Keratinocyte (primary cell): ENCODE data around the gene BCO2. TPM values are rescaled to one million over a fixed set of nuclear protein-coding genes. Genes with fewer than 3 reads are reported as not detected.

Experiments
- DNase-seq: peaks from one replicate; pipeline ENCODE4 v3.0.0-alpha.2; 2011; ENCODE audit warnings: low read depth, missing footprints, low spot score
- FAIRE-seq: peaks from 2 replicates; lab custom pipeline; 2011; peaks lifted over from hg19 to GRCh38; lab: Jason Lieb, UNC
- H2AFZ ChIP-seq: 2 replicates; pipeline ENCODE4 v1.6.0; 2012; ENCODE audit warnings: low read length, control low read depth, inconsistent platforms; ENCODE audit not compliant: control insufficient read depth
- H3K27ac ChIP-seq: 2 replicates; pipeline ENCODE4 v1.5.1; 2011; ENCODE audit warnings: low read length; ENCODE audit not compliant: control insufficient read depth, insufficient read depth
- H3K27me3 ChIP-seq: 3 replicates; pipeline ENCODE4 v1.6.0; 2011; ENCODE audit warnings: low read length; ENCODE audit not compliant: control insufficient read depth, insufficient read depth; ENCODE audit errors: extremely low read depth
- H3K36me3 ChIP-seq, 2 experiments: 2 replicates in 1 of 2; 3 replicates in 1 of 2; pipeline ENCODE4 v1.5.1; 2011; ENCODE audit warnings: low read length in 2 of 2, mild to moderate bottlenecking in 1 of 2; ENCODE audit not compliant: control insufficient read depth in 2 of 2, insufficient read depth in 2 of 2; ENCODE audit errors: extremely low read depth in 1 of 2
- H3K4me1 ChIP-seq: 3 replicates; pipeline ENCODE4 v1.5.1; 2011; ENCODE audit warnings: low read length; ENCODE audit not compliant: control insufficient read depth, insufficient read depth; ENCODE audit errors: extremely low read depth
- H3K4me2 ChIP-seq: 3 replicates; pipeline ENCODE4 v1.6.0; 2011; ENCODE audit warnings: low read depth, low read length; ENCODE audit not compliant: control insufficient read depth, insufficient read depth; ENCODE audit errors: extremely low read depth
- H3K4me3 ChIP-seq, 3 experiments: fragments of 200-600 bp in 1 of 3; sonication (generic) in 1 of 3; 2 replicates in 2 of 3; 3 replicates in 1 of 3; pipeline ENCODE4 v1.5.1; 2011 to 2016; ENCODE audit warnings: low read length in 3 of 3, mild to moderate bottlenecking in 3 of 3, control low read depth in 2 of 3, inconsistent platforms in 1 of 3, low read depth in 1 of 3, mixed read lengths in 1 of 3, mixed run types in 1 of 3, moderate library complexity in 1 of 3; ENCODE audit not compliant: control insufficient read depth in 2 of 3, insufficient read depth in 2 of 3; ENCODE audit errors: extremely low read depth in 1 of 3
- H3K79me2 ChIP-seq: 2 replicates; pipeline ENCODE4 v1.6.0; 2012; ENCODE audit warnings: low read length; ENCODE audit not compliant: control insufficient read depth, insufficient read depth
- H3K9ac ChIP-seq: 3 replicates; pipeline ENCODE4 v1.6.0; 2011; ENCODE audit warnings: low read length; ENCODE audit not compliant: control insufficient read depth, insufficient read depth; ENCODE audit errors: extremely low read depth
- H3K9me1 ChIP-seq: 3 replicates; pipeline ENCODE4 v1.6.0; 2011; ENCODE audit warnings: low read length; ENCODE audit not compliant: control insufficient read depth, insufficient read depth; ENCODE audit errors: extremely low read depth
- H3K9me3 ChIP-seq: 2 replicates; pipeline ENCODE4 v1.5.1; 2012; ENCODE audit warnings: low read depth, low read length; ENCODE audit not compliant: control insufficient read depth
- H4K20me1 ChIP-seq: 3 replicates; pipeline ENCODE4 v1.6.0; 2011; ENCODE audit warnings: low read length; ENCODE audit not compliant: control insufficient read depth, insufficient read depth; ENCODE audit errors: extremely low read depth
- EZH2 ChIP-seq: IDR thresholded peaks from one replicate; pipeline ENCODE4 v1.6.1; 2012; ENCODE audit warnings: inconsistent platforms, mild to moderate bottlenecking, low read length, moderate library complexity
- dilution Hi-C: fragments of 300-500 bp; cut with MboI; formaldehyde crosslinking; loops from one replicate; pipeline ENCODE4 v1.7.0; 2020; ENCODE audit warnings: low sequenced_read_pairs; ENCODE audit not compliant: extremely low pct_ligation_motif_present
- polyA plus RNA-seq, 5 experiments: library from polyadenylated mRNA; depleted of rRNA in 3 of 5; stranded (reverse) in 3 of 5; stranded (forward) in 1 of 5; unstranded in 1 of 5; fragments of >200 nt; gene quantifications; 1 replicate in 1 of 5; 2 replicates in 3 of 5; 3 replicates in 1 of 5; pipeline versions ENCODE4 v1.2.1 to v1.2.3, GENCODE V29; 2011 to 2012; ENCODE audit warnings: missing spikeins in 2 of 5, low read depth in 1 of 5, low replicate concordance in 1 of 5
- TF ChIP-seq, protein P1 (sequence below), 3 experiments: IDR thresholded peaks in 1 of 3; conservative IDR thresholded peaks in 1 of 3; optimal IDR thresholded peaks in 1 of 3; 2 replicates in 2 of 3; 3 replicates in 1 of 3; pipeline versions ENCODE3 to v1.5.1; 2011; ENCODE audit warnings: low read length in 3 of 3, mild to moderate bottlenecking in 3 of 3, moderate library complexity in 2 of 3, control low read depth in 1 of 3, inconsistent platforms in 1 of 3; ENCODE audit not compliant: insufficient read depth in 2 of 3; ENCODE audit errors: extremely low read depth in 1 of 3

Gene BCO2
- polyA plus RNA-seq, 1 donor (not counting 4 experiments of a cell fraction or from before 2014, with no cell fraction given): 0.37 TPM

DNA sequence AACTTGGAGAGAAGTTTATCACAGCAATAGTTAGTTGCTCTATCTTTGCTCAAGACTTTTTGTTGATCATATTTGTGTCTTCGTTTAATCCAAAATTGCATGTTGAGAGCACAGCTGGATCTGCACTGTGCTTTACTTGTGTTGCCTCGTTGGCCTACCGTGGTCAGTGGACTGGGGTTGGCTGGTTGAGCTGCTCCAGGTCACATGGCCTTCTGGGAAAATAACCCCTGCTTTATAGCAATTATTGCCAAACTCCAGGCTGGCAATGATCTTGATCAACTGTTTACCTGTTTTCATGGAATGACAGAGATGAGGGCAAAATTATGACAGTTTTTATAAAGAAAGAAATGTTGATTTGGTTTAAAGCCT lies 91.1 kb downstream of the BCO2 start:
- H3K27ac ChIP-seq: no peak overlapping the region
- no peaks in the 10 kb centered on the region for H4K20me1 ChIP-seq
- no peaks in the 10 kb centered on the region for H3K79me2 ChIP-seq
- no peaks in the 10 kb centered on the region for H3K9me3 ChIP-seq
- H3K4me1 ChIP-seq: no peaks in the 10 kb centered on the region
- H3K36me3 ChIP-seq: no peaks in the 10 kb centered on the region
- no peak for FAIRE-seq
- H3K4me2 ChIP-seq: no peak overlapping the region
- H3K9ac ChIP-seq: no peak overlapping the region
- no peaks in the 10 kb centered on the region for H3K9me1 ChIP-seq
- H3K4me3 ChIP-seq: no peak overlapping the region
- no peak for DNase-seq
- TF ChIP-seq, protein P1, sequence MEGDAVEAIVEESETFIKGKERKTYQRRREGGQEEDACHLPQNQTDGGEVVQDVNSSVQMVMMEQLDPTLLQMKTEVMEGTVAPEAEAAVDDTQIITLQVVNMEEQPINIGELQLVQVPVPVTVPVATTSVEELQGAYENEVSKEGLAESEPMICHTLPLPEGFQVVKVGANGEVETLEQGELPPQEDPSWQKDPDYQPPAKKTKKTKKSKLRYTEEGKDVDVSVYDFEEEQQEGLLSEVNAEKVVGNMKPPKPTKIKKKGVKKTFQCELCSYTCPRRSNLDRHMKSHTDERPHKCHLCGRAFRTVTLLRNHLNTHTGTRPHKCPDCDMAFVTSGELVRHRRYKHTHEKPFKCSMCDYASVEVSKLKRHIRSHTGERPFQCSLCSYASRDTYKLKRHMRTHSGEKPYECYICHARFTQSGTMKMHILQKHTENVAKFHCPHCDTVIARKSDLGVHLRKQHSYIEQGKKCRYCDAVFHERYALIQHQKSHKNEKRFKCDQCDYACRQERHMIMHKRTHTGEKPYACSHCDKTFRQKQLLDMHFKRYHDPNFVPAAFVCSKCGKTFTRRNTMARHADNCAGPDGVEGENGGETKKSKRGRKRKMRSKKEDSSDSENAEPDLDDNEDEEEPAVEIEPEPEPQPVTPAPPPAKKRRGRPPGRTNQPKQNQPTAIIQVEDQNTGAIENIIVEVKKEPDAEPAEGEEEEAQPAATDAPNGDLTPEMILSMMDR (optimal IDR thresholded peaks at IDR 0.05 in 1 of 3, IDR thresholded peaks at IDR 0.05 in 1 of 3, conservative IDR thresholded peaks at IDR 0.05 in 1 of 3; ENCODE audit: extremely low read depth in 1 of 3, insufficient read depth in 2 of 3, low read length in 3 of 3): no peak
- no peak for TF ChIP-seq EZH2
- H3K27me3 ChIP-seq: no peaks in the 10 kb centered on the region
- no peak overlapping the region for H2AFZ ChIP-seq
- dilution Hi-C loops: no loop called here

DNA sequence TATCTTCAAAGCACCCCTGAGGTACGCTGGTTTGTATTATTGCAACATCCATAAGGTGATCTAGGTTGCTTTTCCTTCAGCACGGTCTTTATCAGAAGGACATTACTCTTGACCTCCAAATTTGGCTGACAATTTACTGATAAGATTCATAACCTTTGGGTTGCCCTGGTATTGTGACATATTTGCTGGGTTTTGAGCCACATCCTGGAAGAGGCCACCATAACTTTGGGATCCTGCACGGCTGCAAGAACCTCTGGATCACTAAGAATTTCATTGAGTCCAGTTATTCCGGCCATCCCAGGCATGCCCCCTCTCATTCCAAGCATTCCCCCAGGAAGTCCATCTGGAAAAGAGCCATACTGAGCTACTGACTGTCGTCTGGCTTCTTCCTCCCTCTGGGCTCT lies 91.9 kb downstream of the BCO2 start:
- no peaks in the 10 kb centered on the region for H3K9me1 ChIP-seq
- no peak for FAIRE-seq

More for the DNA sequence above, 91.9 kb downstream of the BCO2 start:
- no peaks in the 10 kb centered on the region for H3K27me3 ChIP-seq
- no peaks in the 10 kb centered on the region for H3K79me2 ChIP-seq
- no peak for DNase-seq
- no peaks in the 10 kb centered on the region for H3K9me3 ChIP-seq
- no peak overlapping the region for H3K27ac ChIP-seq
- no peaks in the 10 kb centered on the region for H4K20me1 ChIP-seq
- TF ChIP-seq, protein P1 (optimal IDR thresholded peaks at IDR 0.05 in 1 of 3, IDR thresholded peaks at IDR 0.05 in 1 of 3, conservative IDR thresholded peaks at IDR 0.05 in 1 of 3; ENCODE audit: extremely low read depth in 1 of 3, insufficient read depth in 2 of 3, low read length in 3 of 3): no peak
- TF ChIP-seq EZH2: no peak
- dilution Hi-C loops: no loop called here
- H3K4me3 ChIP-seq: no peak overlapping the region
- no peak overlapping the region for H3K9ac ChIP-seq
- no peaks in the 10 kb centered on the region for H3K36me3 ChIP-seq
- H3K4me1 ChIP-seq: no peaks in the 10 kb centered on the region
- no peak overlapping the region for H2AFZ ChIP-seq
- H3K4me2 ChIP-seq: no peak overlapping the region
